GM19099 (cell line): ENCODE measurements around the gene TIMM8A.

Experiments
- POLR2A ChIP-seq: IDR thresholded peaks from 3 replicates; pipeline ENCODE4 v1.6.1; 2011; ENCODE audit warnings: low read depth; ENCODE audit not compliant: insufficient read length; ENCODE audit errors: extremely low read depth

The TIMM8A gene

GRCh38 chrX:101348452-101349192 is at the start of gene TIMM8A:
Gene TIMM8A, minus strand, starts transcription at chrX:101348742. Its CDS starts 78 bp downstream, at chrX:101348664.
- TF ChIP-seq POLR2A = peak; percentile 81

GRCh38 chrX:101397779-101398178 is 49.2 kb upstream of the TIMM8A start:
- TF ChIP-seq POLR2A = no peak

- TF ChIP-seq POLR2A = no peak
Measured at GRCh38 chrX:101395789-101396188, 47.2 kb upstream of the TIMM8A start.

GRCh38 chrX:101394372-101394771 is 45.8 kb upstream of the TIMM8A start:
- peak; percentile 21 for TF ChIP-seq POLR2A

- TF ChIP-seq POLR2A = no peak
Measured at GRCh38 chrX:101393530-101394305, 45.2 kb upstream of the TIMM8A start.

- no peak for TF ChIP-seq POLR2A
Measured at GRCh38 chrX:101391831-101392230, 43.3 kb upstream of the TIMM8A start.

GRCh38 chrX:101390664-101391525 is 42.4 kb upstream of the TIMM8A start, which contains the start of gene RPL36A:
Gene RPL36A, plus strand, starts transcription at chrX:101391011. Its CDS starts 33 bp downstream, at chrX:101391044.
- peak; percentile 94 for TF ChIP-seq POLR2A

- no peak for TF ChIP-seq POLR2A
Measured at GRCh38 chrX:101388604-101389003, 40.1 kb upstream of the TIMM8A start.

- TF ChIP-seq POLR2A = no peak
Measured at GRCh38 chrX:101386542-101386885, 38.0 kb upstream of the TIMM8A start.

GRCh38 chrX:101385795-101386541 is 37.4 kb upstream of the TIMM8A start, which contains the start of gene BTK:
Gene BTK, minus strand, starts transcription at chrX:101386191. Its CDS starts 10,907 bp downstream, at chrX:101375284.
- TF ChIP-seq POLR2A = peak; percentile 69

- no peak for TF ChIP-seq POLR2A
Measured at GRCh38 chrX:101385026-101385684, 36.6 kb upstream of the TIMM8A start.

- peak; percentile 27 for TF ChIP-seq POLR2A
Measured at GRCh38 chrX:101383679-101384205, 35.2 kb upstream of the TIMM8A start.

- no peak for TF ChIP-seq POLR2A
Measured at GRCh38 chrX:101377547-101377946, 29.0 kb upstream of the TIMM8A start.
